Upper lobe of right lung (tissue), 1 donor: ENCODE results near the gene NEGR1. TPM values are rescaled to one million over a fixed set of nuclear protein-coding genes. Genes with fewer than 3 reads are reported as not detected.

Experiments used
- ATAC-seq: fragments of 200-7000 bp; cut with Tn5 transposase; one replicate; pipeline ENCODE4 v1.9.1; 2020; ENCODE audit warnings: mild to moderate bottlenecking, moderate library complexity
- DNase-seq: peaks from one replicate; pipeline ENCODE4 v3.0.0-alpha.2; 2020
- H3K27ac ChIP-seq: fragments of 200-600 bp; one replicate; pipeline ENCODE4 v1.8.0; 2022
- H3K27me3 ChIP-seq: fragments of 200-600 bp; one replicate; pipeline ENCODE4 v1.8.0; 2022; ENCODE audit warnings: mild to moderate bottlenecking
- H3K36me3 ChIP-seq: fragments of 200-600 bp; one replicate; pipeline ENCODE4 v1.8.0; 2022
- H3K4me1 ChIP-seq: fragments of 200-600 bp; one replicate; pipeline ENCODE4 v1.8.0; 2022
- H3K4me3 ChIP-seq: fragments of 200-600 bp; one replicate; pipeline ENCODE4 v1.8.0; 2022; ENCODE audit warnings: mild to moderate bottlenecking
- H3K9me3 ChIP-seq: fragments of 200-600 bp; one replicate; pipeline ENCODE4 v1.8.0; 2022
- CTCF ChIP-seq: fragments of 200-600 bp; IDR thresholded peaks from one replicate; pipeline ENCODE4 v1.8.0; 2022; ENCODE audit warnings: antibody characterized with exemption
- intact Hi-C: fragments of 100-400 bp; cut with DNase I; formaldehyde crosslinking; loops from one replicate; pipeline ENCODE4 v1.11.0; 2022
- total RNA-seq: library from RNA; stranded (reverse); fragmentation: NEBNext Ultra II Directional; extraction: Animal tissue kit (Norgen Biotek cat#: 25700); gene quantifications from one replicate; pipeline ENCODE4 v1.2.1, GENCODE V29; 2021
- donor health status: DM: no; HTN: yes; CAD: no; lungs with severe emphysema.

Gene NEGR1
- total RNA-seq, 1 donor from 2014 or later, result 21.4 TPM

GRCh38 chr1:71589005-71589404 lies 693.3 kb downstream of the NEGR1 start:
- no peak for TF ChIP-seq CTCF
- ATAC-seq (no peak), DNase-seq (no peak)
- Histone ChIP-seq H3K27me3 (no peaks in the 10 kb centered on the region), H3K27ac (no peak overlapping the region), H3K9me3 (no peaks in the 10 kb centered on the region), H3K4me1 (no peaks in the 10 kb centered on the region), H3K36me3 (no peaks in the 10 kb centered on the region), H3K4me3 (no peak overlapping the region)
- intact Hi-C loops, result no loop called here

GRCh38 chr1:71587961-71588360 lies 694.4 kb downstream of the NEGR1 start:
- intact Hi-C loops, result no loop called here
- Histone ChIP-seq H3K4me3 (no peak overlapping the region), H3K36me3 (no peaks in the 10 kb centered on the region), H3K9me3 (no peaks in the 10 kb centered on the region), H3K4me1 (no peaks in the 10 kb centered on the region), H3K27ac (no peak overlapping the region), H3K27me3 (no peaks in the 10 kb centered on the region)
- TF ChIP-seq CTCF, result peak; percentile 35
- no peak for DNase-seq
- ATAC-seq, result no peak

- no peaks in the 10 kb centered on the region for H3K9me3 ChIP-seq
- H3K4me1 ChIP-seq, result no peaks in the 10 kb centered on the region
- H3K27me3 ChIP-seq, result no peaks in the 10 kb centered on the region
- DNase-seq, result no peak
- H3K4me3 ChIP-seq, result no peak overlapping the region
- no peak overlapping the region for H3K27ac ChIP-seq
- TF ChIP-seq CTCF, result no peak
- ATAC-seq, result no peak
- intact Hi-C loops, result no loop called here
- H3K36me3 ChIP-seq, result no peaks in the 10 kb centered on the region
Observed at GRCh38 chr1:71586030-71586429, 696.3 kb downstream of the NEGR1 start.

GRCh38 chr1:71583756-71584155 lies 698.6 kb downstream of the NEGR1 start:
- no peaks in the 10 kb centered on the region for H3K27me3 ChIP-seq
- no peaks in the 10 kb centered on the region for H3K4me1 ChIP-seq
- DNase-seq (no peak), ATAC-seq (no peak)
- H3K36me3 ChIP-seq, result no peaks in the 10 kb centered on the region
- H3K9me3 ChIP-seq, result no peaks in the 10 kb centered on the region
- H3K27ac ChIP-seq, result no peak overlapping the region
- intact Hi-C loops, result no loop called here
- no peak overlapping the region for H3K4me3 ChIP-seq
- TF ChIP-seq CTCF, result no peak

- no peaks in the 10 kb centered on the region for H3K9me3 ChIP-seq
- H3K27me3 ChIP-seq, result no peaks in the 10 kb centered on the region
- no peak for TF ChIP-seq CTCF
- no peak overlapping the region for H3K4me3 ChIP-seq
- no peak overlapping the region for H3K27ac ChIP-seq
- no peaks in the 10 kb centered on the region for H3K36me3 ChIP-seq
- DNase-seq (no peak), ATAC-seq (no peak)
- H3K4me1 ChIP-seq, result no peaks in the 10 kb centered on the region
- intact Hi-C loops, result no loop called here
Observed at GRCh38 chr1:71582673-71583072, 699.7 kb downstream of the NEGR1 start.

GRCh38 chr1:71577451-71578131 lies 704.7 kb downstream of the NEGR1 start:
- intact Hi-C loops, result no loop called here
- ATAC-seq, result no peak
- H3K36me3 ChIP-seq, result no peaks in the 10 kb centered on the region
- no peaks in the 10 kb centered on the region for H3K27me3 ChIP-seq
- H3K4me3 ChIP-seq, result no peak overlapping the region
- no peak overlapping the region for H3K27ac ChIP-seq
- H3K9me3 ChIP-seq, result no peaks in the 10 kb centered on the region
- DNase-seq, result no peak
- no peak for TF ChIP-seq CTCF
- no peaks in the 10 kb centered on the region for H3K4me1 ChIP-seq
